ENCODE data around the gene PTOV1. TPM values are rescaled to one million over a fixed set of nuclear protein-coding genes. Genes with fewer than 3 reads are reported as not detected.

PTOV1 gene
- total RNA-seq, 6 donors from 2014 or later = 60.2 to 136 (median 106) TPM

GRCh38 chr19:49894011-49894664, 43.2 kb downstream of the PTOV1 start:
- Histone ChIP-seq H3K4me3 (no peak overlapping the region), H3K27ac (no peak overlapping the region), H3K36me3 (peaks cover 0 to 1% (median 0%) of the 10 kb centered on the region in 4 donors), H3K27me3 (peaks cover 0 to 3% (median 0%) of the 10 kb centered on the region in 4 donors), H3K9me3 (no peaks in the 10 kb centered on the region), H3K4me1 (peaks cover 27 to 32% (median 31%) of the 10 kb centered on the region in 4 donors)
- WGBS, 2 donors = 95 to 98% methylated on average over 16 to 18 of the region's 18 CpGs
- ATAC-seq (ENCODE audit: low FRiP score in 2 of 2) = no peak
- DNase-seq = no peak
- TF ChIP-seq POLR2A (IDR thresholded peaks at IDR 0.05) = no peak
- TF ChIP-seq POLR2AphosphoS5 (IDR thresholded peaks at IDR 0.05) = no peak
- no peak for TF ChIP-seq CTCF (IDR thresholded peaks at IDR 0.05)
- TF ChIP-seq EP300 (IDR thresholded peaks at IDR 0.05) = no peak

GRCh38 chr19:49894879-49895565, 44.1 kb downstream of the PTOV1 start:
- WGBS, 2 donors = 80 to 88% methylated on average over 11 to 17 of the region's 17 CpGs
- peaks cover 23 to 29% (median 27%) of the 10 kb centered on the region in 4 donors for H3K4me1 ChIP-seq

GRCh38 chr19:49895566-49896297, 44.8 kb downstream of the PTOV1 start:
- no peaks in the 10 kb centered on the region for H3K36me3 ChIP-seq
- H3K27ac ChIP-seq = peak overlapping the region in 1 of 4 donors; percentile 71
- peaks cover 17 to 21% (median 20%) of the 10 kb centered on the region in 4 donors for H3K4me1 ChIP-seq
- no peaks in the 10 kb centered on the region for H3K9me3 ChIP-seq
- peaks cover 0 to 3% (median 0%) of the 10 kb centered on the region in 4 donors for H3K27me3 ChIP-seq
- WGBS, 2 donors = 76 to 83% methylated on average over 13 to 16 of the region's 17 CpGs
- DNase-seq (peak in 1 of 2 donors; percentile 72), ATAC-seq (ENCODE audit: low FRiP score in 2 of 2) (no peak)
- H3K4me3 ChIP-seq = no peak overlapping the region
- TF ChIP-seq POLR2AphosphoS5 (IDR thresholded peaks at IDR 0.05) = no peak
- TF ChIP-seq CTCF (IDR thresholded peaks at IDR 0.05) = no peak
- TF ChIP-seq POLR2A (IDR thresholded peaks at IDR 0.05) = no peak
- no peak for TF ChIP-seq EP300 (IDR thresholded peaks at IDR 0.05)

More at GRCh38 chr19:49894879-49895565, 44.1 kb downstream of the PTOV1 start:
- H3K36me3 ChIP-seq = no peaks in the 10 kb centered on the region
- no peak for DNase-seq
- no peak overlapping the region for H3K4me3 ChIP-seq
- peaks cover 0 to 3% (median 0%) of the 10 kb centered on the region in 4 donors for H3K27me3 ChIP-seq
- H3K9me3 ChIP-seq = no peaks in the 10 kb centered on the region
- ATAC-seq (ENCODE audit: low FRiP score in 2 of 2) = no peak
- TF ChIP-seq POLR2AphosphoS5 (IDR thresholded peaks at IDR 0.05) (no peak), CTCF (IDR thresholded peaks at IDR 0.05) (no peak), EP300 (IDR thresholded peaks at IDR 0.05) (no peak), POLR2A (IDR thresholded peaks at IDR 0.05) (no peak)
- H3K27ac ChIP-seq = no peak overlapping the region

GRCh38 chr19:49896863-49897621, 46.1 kb downstream of the PTOV1 start, which contains the start of gene IL4I1:
Gene IL4I1, minus strand, starts transcription at chr19:49896887. Its CDS starts 727 bp downstream, at chr19:49896160.
- TF ChIP-seq POLR2A (IDR thresholded peaks at IDR 0.05) (peak in 1 of 4 donors; percentile 44), CTCF (IDR thresholded peaks at IDR 0.05) (no peak)
- ATAC-seq (ENCODE audit: low FRiP score in 2 of 2) (peak in 1 of 2 donors; percentile 63), DNase-seq (peak in 1 of 2 donors; percentile 54)
- WGBS, 2 donors = 21 to 36% methylated on average over 10 to 18 of the region's 20 CpGs
- Histone ChIP-seq H3K9me3 (no peaks in the 10 kb centered on the region), H3K4me1 (peaks cover 17 to 21% (median 18%) of the 10 kb centered on the region in 4 donors), H3K27ac (peak within 1 kb of the TSS; percentile 67 to 80 (median 74)), H3K27me3 (no peaks in the 10 kb centered on the region), H3K4me3 (peak within 1 kb of the TSS in 2 of 4 donors; percentile 18 to 26), H3K36me3 (no peaks in the 10 kb centered on the region)
